Subcutaneous adipose tissue (tissue), 4 donors: ENCODE measurements around the gene NUDT1. TPM values are rescaled to one million over a fixed set of nuclear protein-coding genes. Genes with fewer than 3 reads are reported as not detected.

ENCODE experiments used
- CTCF ChIP-seq: fragments of 450-650 bp; IDR thresholded peaks from one replicate; pipeline ENCODE4 v1.5.1; 2016; ENCODE audit warnings: low read depth, mild to moderate bottlenecking, control low read depth, antibody characterized with exemption, moderate library complexity
- total RNA-seq, 4 donors: library from RNA; depleted of rRNA; stranded (reverse); fragments of >200 nt; gene quantifications; one replicate each; pipeline ENCODE4 v1.1.0, GENCODE V29; 2016

Gene NUDT1
- total RNA-seq, 4 donors from 2014 or later, result 11.3 to 25.8 (median 24.8) TPM

DNA sequence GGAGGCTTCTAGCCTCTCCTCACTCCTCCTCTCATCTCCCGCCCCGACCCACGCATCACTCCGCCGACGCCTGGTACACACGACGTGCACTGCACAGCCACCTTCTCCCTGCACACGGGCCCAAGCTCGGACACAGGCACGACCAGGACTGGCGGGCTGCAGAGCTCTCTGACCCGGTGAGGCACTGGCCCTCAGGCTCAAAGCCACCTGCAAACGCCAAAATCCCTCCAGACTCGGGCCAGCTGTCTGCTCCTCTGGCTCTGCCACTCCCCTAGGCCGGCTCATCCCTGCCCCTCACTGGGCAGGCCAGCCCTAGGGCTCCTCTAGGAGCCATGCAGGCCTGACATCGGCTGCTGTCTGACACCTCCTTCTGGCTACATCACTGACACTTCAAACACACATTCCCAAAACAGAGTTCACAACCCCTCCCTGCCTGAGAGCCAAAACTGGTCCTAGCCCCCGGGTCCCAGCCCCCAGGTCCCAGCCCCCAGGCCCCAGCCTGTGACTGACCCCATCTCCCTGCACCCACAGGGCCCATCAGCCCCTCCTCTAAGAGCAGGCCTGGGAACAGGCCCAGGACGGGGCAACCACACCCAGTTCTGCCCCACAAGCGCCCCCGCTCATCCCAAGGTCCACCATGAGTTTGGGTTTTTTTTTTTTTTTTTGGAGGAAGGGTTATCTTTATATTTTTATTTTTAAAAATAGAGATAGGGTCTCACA lies 44.4 kb upstream of the NUDT1 start:
- TF ChIP-seq CTCF, result no peak

GRCh38 chr7:2198206-2198605 lies 43.8 kb upstream of the NUDT1 start:
- no peak for TF ChIP-seq CTCF

DNA sequence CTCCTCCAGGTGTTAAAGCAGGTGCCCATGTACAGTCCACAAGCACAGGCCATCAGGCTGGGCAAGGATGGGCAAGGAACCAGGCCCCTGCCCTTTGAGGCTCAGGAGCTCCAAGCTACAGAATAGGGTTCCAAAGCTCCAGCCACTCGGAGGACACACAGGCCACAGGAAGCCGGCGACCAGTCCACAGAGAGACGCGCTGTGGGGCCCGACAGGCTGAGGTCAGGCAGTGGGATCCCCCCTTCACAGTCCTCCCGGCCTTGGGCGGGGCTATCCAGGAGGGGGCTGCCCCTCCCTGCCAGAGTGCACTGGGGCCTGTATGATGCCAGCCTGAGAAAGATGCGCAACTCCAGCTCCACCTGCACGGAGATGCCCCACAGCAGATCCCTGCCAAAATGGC lies 43.3 kb upstream of the NUDT1 start:
- TF ChIP-seq CTCF, result no peak

- no peak for TF ChIP-seq CTCF
Observed at GRCh38 chr7:2199528-2199927, 42.5 kb upstream of the NUDT1 start.

GRCh38 chr7:2199956-2200583 lies 42.0 kb upstream of the NUDT1 start:
- TF ChIP-seq CTCF, result no peak

DNA sequence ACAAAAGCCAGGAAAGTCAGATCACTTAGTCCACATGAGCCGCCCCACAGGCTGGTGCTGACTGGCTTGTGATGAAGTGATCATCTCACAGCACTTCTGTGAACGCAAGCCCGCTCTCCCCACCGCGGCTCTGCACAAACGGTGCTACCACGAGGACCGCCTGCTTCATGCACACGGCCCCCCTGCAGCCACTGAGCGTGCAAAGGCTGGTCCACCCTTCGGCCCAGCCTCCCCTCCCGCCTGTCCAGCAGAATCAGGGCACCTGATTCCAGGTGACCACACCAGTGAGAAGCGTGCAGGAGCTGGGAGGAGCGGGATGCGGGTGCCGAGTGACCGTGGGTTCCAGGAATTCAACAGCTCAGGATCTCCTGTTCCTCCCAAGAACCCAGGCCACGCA lies 41.4 kb upstream of the NUDT1 start:
- TF ChIP-seq CTCF, result no peak

DNA sequence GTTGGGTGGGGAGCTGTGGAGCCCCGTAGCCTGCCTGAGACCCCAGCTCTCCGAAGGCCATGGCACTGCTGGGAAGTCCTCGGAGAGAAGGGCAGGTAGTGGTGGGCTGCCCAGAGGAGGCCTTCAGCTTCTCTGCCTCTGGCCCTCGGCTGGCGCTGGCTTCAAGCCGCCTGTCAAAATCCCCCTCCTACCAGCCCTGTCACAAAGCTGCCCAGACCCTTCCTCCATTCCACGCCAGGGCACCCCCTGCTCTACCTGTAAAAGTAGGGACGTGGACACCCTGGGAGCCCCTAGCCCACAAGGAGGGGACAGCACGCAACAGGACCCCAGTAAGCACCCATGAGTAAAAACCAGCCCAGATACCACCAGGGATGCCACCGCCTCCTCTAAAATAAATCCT lies 40.9 kb upstream of the NUDT1 start:
- no peak for TF ChIP-seq CTCF
